A673 (cell line): ENCODE results near the gene MED22. TPM values are rescaled to one million over a fixed set of nuclear protein-coding genes. Genes with fewer than 3 reads are reported as not detected.

Source experiments
- BruUV-seq: library from RNA; stranded (reverse); fragments of 400-500 nt; replicated peaks from 2 replicates; lab custom pipeline; 2021; lab: Mats Ljungman, UMichigan
- CTCF ChIA-PET: fragments of 300-600 bp; sonication (Branson Sonifier 250); formaldehyde crosslinking; loops from one replicate; lab custom pipeline; 2022; ENCODE audit warnings: antibody characterized with exemption; lab: Charles Lee
- POLR2A ChIA-PET: fragments of 300-600 bp; sonication (Branson Sonifier 250); formaldehyde crosslinking; loops from one replicate; lab custom pipeline; 2022; ENCODE audit warnings: antibody characterized with exemption; ENCODE audit not compliant: low non-redundant PET; lab: Charles Lee
- DNase-seq: peaks from one replicate; pipeline ENCODE4 v3.0.0-alpha.2; 2015; ENCODE audit warnings: low spot score
- H3K27ac ChIP-seq: fragments of 200-600 bp; sonication (generic); 2 replicates; pipeline ENCODE4 v1.5.1; 2016; ENCODE audit warnings: mixed run types, low read depth, mild to moderate bottlenecking, mixed read lengths, antibody characterized with exemption, low read length; ENCODE audit not compliant: poor library complexity, severe bottlenecking
- H3K27me3 ChIP-seq: fragments of 200-600 bp; sonication (generic); replicated peaks from 2 replicates; pipeline ENCODE4 v1.6.1; 2017; ENCODE audit warnings: mixed run types, low read depth, mild to moderate bottlenecking, mixed read lengths, antibody characterized with exemption, low read length; ENCODE audit not compliant: insufficient read depth, poor library complexity
- H3K36me3 ChIP-seq: fragments of 200-600 bp; sonication (generic); 2 replicates; pipeline ENCODE4 v1.6.1; 2016; ENCODE audit warnings: mixed run types, mild to moderate bottlenecking, mixed read lengths, antibody characterized with exemption, low read length; ENCODE audit not compliant: insufficient read depth, poor library complexity, severe bottlenecking
- H3K4me1 ChIP-seq: fragments of 200-600 bp; sonication (generic); 2 replicates; pipeline ENCODE4 v1.6.1; 2017; ENCODE audit warnings: mixed run types, mild to moderate bottlenecking, mixed read lengths, antibody characterized with exemption, low read length; ENCODE audit not compliant: insufficient read depth, poor library complexity, severe bottlenecking
- H3K4me3 ChIP-seq: fragments of 200-600 bp; sonication (generic); 2 replicates; pipeline ENCODE4 v1.5.1; 2016; ENCODE audit warnings: low read depth, mixed run types, mild to moderate bottlenecking, mixed read lengths, low read length; ENCODE audit not compliant: poor library complexity, severe bottlenecking
- H3K9me3 ChIP-seq: fragments of 200-600 bp; sonication (generic); 2 replicates; pipeline ENCODE4 v1.6.1; 2016; ENCODE audit warnings: mixed run types, low read depth, mild to moderate bottlenecking, mixed read lengths, antibody characterized with exemption, low read length; ENCODE audit not compliant: poor library complexity, severe bottlenecking
- CTCF ChIP-seq: fragments of 300-800, 200-600 bp; sonication (generic); conservative IDR thresholded peaks from 2 replicates; pipeline ENCODE4 v1.5.1; 2017; ENCODE audit warnings: low read depth, mild to moderate bottlenecking, antibody characterized with exemption, low read length, moderate library complexity, mixed read lengths
- EZH2 ChIP-seq: fragments of 200-600 bp; sonication (generic); IDR thresholded peaks from 2 replicates; pipeline ENCODE4 v1.6.1; 2017; ENCODE audit warnings: borderline replicate concordance, low read depth, mild to moderate bottlenecking, mixed read lengths, antibody characterized with exemption, low read length; ENCODE audit not compliant: poor library complexity, severe bottlenecking
- intact Hi-C: fragments of 100-400 bp; cut with micrococcal nuclease; formaldehyde crosslinking; loops from one replicate; pipeline ENCODE4 v1.10.0; 2022; ENCODE audit not compliant: unreplicated experiment
- total RNA-seq: library from RNA; stranded (reverse); gene quantifications from 2 replicates; pipeline ENCODE4 v1.2.3, GENCODE V29; 2021

MED22 gene
- total RNA-seq, 1 experiment from 2014 or later = 46.2 TPM

- Histone ChIP-seq H3K4me1 (peaks cover 17% of the 10 kb centered on the region), H3K9me3 (no peaks in the 10 kb centered on the region), H3K27me3 (no peaks in the 10 kb centered on the region), H3K27ac (no peak overlapping the region), H3K4me3 (peak overlapping the region; percentile 93), H3K36me3 (peaks cover 34% of the 10 kb centered on the region)
- ChIA-PET POLR2A (no interaction called here), CTCF (no interaction called here)
- no TSS peak for BruUV-seq
- no peak for DNase-seq
- intact Hi-C loops = no loop called here
- TF ChIP-seq EZH2 = no peak
- no peak for TF ChIP-seq CTCF
These were observed 6.8 kb upstream of the MED22 start for GRCh38 chr9:133354766-133355165.

- Histone ChIP-seq H3K4me3 (no peak overlapping the region), H3K36me3 (peaks cover 46% of the 10 kb centered on the region), H3K27me3 (no peaks in the 10 kb centered on the region), H3K9me3 (no peaks in the 10 kb centered on the region), H3K27ac (no peak overlapping the region), H3K4me1 (peaks cover 23% of the 10 kb centered on the region)
- ChIA-PET POLR2A (no interaction called here), CTCF (no interaction called here)
- no TSS peak for BruUV-seq
- TF ChIP-seq EZH2 (no peak), CTCF (no peak)
- intact Hi-C loops = no loop called here
- peak; percentile 16 for DNase-seq
These were observed 5.6 kb upstream of the MED22 start for GRCh38 chr9:133353548-133353947.

GRCh38 chr9:133352635-133353340 is 4.9 kb upstream of the MED22 start:
- Histone ChIP-seq H3K27me3 (no peaks in the 10 kb centered on the region), H3K36me3 (peaks cover 48% of the 10 kb centered on the region), H3K4me1 (peaks cover 23% of the 10 kb centered on the region), H3K27ac (peak overlapping the region; percentile 27), H3K4me3 (no peak overlapping the region), H3K9me3 (no peaks in the 10 kb centered on the region)
- no TSS peak for BruUV-seq
- POLR2A ChIA-PET = no interaction called here
- intact Hi-C loops = no loop called here
- CTCF ChIA-PET = interaction anchor here (0.5 kb wide), 1 partner anchor 54 kb away, joined by 4 read pairs; no protein-coding TSS in a partner anchor
- peak; percentile 14 for DNase-seq
- no peak for TF ChIP-seq CTCF
- TF ChIP-seq EZH2 = no peak
